ENCODE measurements around the gene MOSMO. TPM values are rescaled to one million over a fixed set of nuclear protein-coding genes. Genes with fewer than 3 reads are reported as not detected.
"Not testable (repeated sequence)": the region's sequence is repeated elsewhere in the genome, so short reads cannot be mapped to it uniquely, and the experiment has no call there.

The MOSMO gene
- total and polyA plus RNA-seq, 4 donors, result 3.9 to 13.6 (median 4.5) TPM

- Histone ChIP-seq H3K27me3 (ENCODE audit: control insufficient read depth in 4 of 4, insufficient read depth in 4 of 4, low read length in 3 of 4) (no peaks in the 10 kb centered on the region), H3K9me3 (ENCODE audit: control insufficient read depth in 4 of 4, low read length in 3 of 4) (no peaks in the 10 kb centered on the region), H3K4me1 (ENCODE audit: control insufficient read depth in 4 of 4, insufficient read depth in 4 of 4, low read length in 3 of 4) (peaks cover 0 to 7% (median 0%) of the 10 kb centered on the region in 4 donors), H3K4me3 (ENCODE audit: low read depth in 1 of 3, low read length in 3 of 3) (no peak overlapping the region), H3K9ac (ENCODE audit: low read depth in 1 of 2, low read length in 2 of 2) (no peak overlapping the region), H3K27ac (ENCODE audit: low read depth in 1 of 2, low read length in 2 of 2) (no peak overlapping the region), H3K36me3 (ENCODE audit: control insufficient read depth in 4 of 4, insufficient read depth in 3 of 4, low read depth in 1 of 4, low read length in 3 of 4) (peaks cover 0 to 3% (median 0%) of the 10 kb centered on the region in 4 donors)
- 77% methylated on average over 2 of the region's 2 CpGs for WGBS
- DNase-seq (ENCODE audit: low spot score), result no peak
- TF ChIP-seq MAX (IDR thresholded peaks at IDR 0.05), result no peak
- no peak for TF ChIP-seq TAF1 (conservative IDR thresholded peaks at IDR 0.05)
- TF ChIP-seq SP1 (IDR thresholded peaks at IDR 0.05), result no peak
- TF ChIP-seq NR2F2 (IDR thresholded peaks at IDR 0.05), result no peak
- TF ChIP-seq EGR1 (IDR thresholded peaks at IDR 0.05; ENCODE audit: low read depth in 2 of 2), result no peak
- no peak for TF ChIP-seq FOXA1 (IDR thresholded peaks at IDR 0.05)
- TF ChIP-seq GABPA (IDR thresholded peaks at IDR 0.05 in 1 of 2, conservative IDR thresholded peaks at IDR 0.05 in 1 of 2), result no peak
- no peak for TF ChIP-seq JUND (IDR thresholded peaks at IDR 0.05)
These were observed 27.2 kb downstream of the MOSMO start for GRCh38 chr16:22035153-22035552.

GRCh38 chr16:22043882-22044281 lies 36.0 kb downstream of the MOSMO start:
- not testable (repeated sequence) for H3K9ac ChIP-seq (ENCODE audit: low read depth in 1 of 2, low read length in 2 of 2); H3K4me1 ChIP-seq (ENCODE audit: control insufficient read depth in 4 of 4, insufficient read depth in 4 of 4, low read length in 3 of 4); H3K27me3 ChIP-seq (ENCODE audit: control insufficient read depth in 4 of 4, insufficient read depth in 4 of 4, low read length in 3 of 4); H3K4me3 ChIP-seq (ENCODE audit: low read depth in 1 of 3, low read length in 3 of 3); H3K36me3 ChIP-seq (ENCODE audit: control insufficient read depth in 4 of 4, insufficient read depth in 3 of 4, low read depth in 1 of 4, low read length in 3 of 4); DNase-seq (ENCODE audit: low spot score); H3K27ac ChIP-seq (ENCODE audit: low read depth in 1 of 2, low read length in 2 of 2); H3K9me3 ChIP-seq (ENCODE audit: control insufficient read depth in 4 of 4, low read length in 3 of 4)
- WGBS, result 96% methylated on average over 3 of the region's 3 CpGs

- not testable (repeated sequence) for H3K27me3 ChIP-seq (ENCODE audit: control insufficient read depth in 4 of 4, insufficient read depth in 4 of 4, low read length in 3 of 4); H3K9ac ChIP-seq (ENCODE audit: low read depth in 1 of 2, low read length in 2 of 2); H3K4me1 ChIP-seq (ENCODE audit: control insufficient read depth in 4 of 4, insufficient read depth in 4 of 4, low read length in 3 of 4); H3K9me3 ChIP-seq (ENCODE audit: control insufficient read depth in 4 of 4, low read length in 3 of 4); H3K27ac ChIP-seq (ENCODE audit: low read depth in 1 of 2, low read length in 2 of 2); DNase-seq (ENCODE audit: low spot score); H3K36me3 ChIP-seq (ENCODE audit: control insufficient read depth in 4 of 4, insufficient read depth in 3 of 4, low read depth in 1 of 4, low read length in 3 of 4); H3K4me3 ChIP-seq (ENCODE audit: low read depth in 1 of 3, low read length in 3 of 3)
- WGBS, result 70% methylated on average over 5 of the region's 5 CpGs
These were observed 38.0 kb downstream of the MOSMO start for GRCh38 chr16:22045888-22046287.

- H3K27ac ChIP-seq (ENCODE audit: low read depth in 1 of 2, low read length in 2 of 2), result no peak overlapping the region
- H3K9me3 ChIP-seq (ENCODE audit: control insufficient read depth in 4 of 4, low read length in 3 of 4), result no peaks in the 10 kb centered on the region
- no peak overlapping the region for H3K9ac ChIP-seq (ENCODE audit: low read depth in 1 of 2, low read length in 2 of 2)
- H3K4me3 ChIP-seq (ENCODE audit: low read depth in 1 of 3, low read length in 3 of 3), result no peak overlapping the region
- TF ChIP-seq HNF4G (IDR thresholded peaks at IDR 0.05) (no peak), RAD21 (IDR thresholded peaks at IDR 0.05) (no peak), HNF4A (conservative IDR thresholded peaks at IDR 0.05) (no peak), RXRA (IDR thresholded peaks at IDR 0.05) (no peak), CTCF (IDR thresholded peaks at IDR 0.05; ENCODE audit: low read depth, low read length, missing input control) (no peak), ATF3 (IDR thresholded peaks at IDR 0.05) (no peak)
- no peaks in the 10 kb centered on the region for H3K27me3 ChIP-seq (ENCODE audit: control insufficient read depth in 4 of 4, insufficient read depth in 4 of 4, low read length in 3 of 4)
- H3K4me1 ChIP-seq (ENCODE audit: control insufficient read depth in 4 of 4, insufficient read depth in 4 of 4, low read length in 3 of 4), result no peaks in the 10 kb centered on the region
- 96% methylated on average over 4 of the region's 4 CpGs for WGBS
- no peaks in the 10 kb centered on the region for H3K36me3 ChIP-seq (ENCODE audit: control insufficient read depth in 4 of 4, insufficient read depth in 3 of 4, low read depth in 1 of 4, low read length in 3 of 4)
- no peak for DNase-seq (ENCODE audit: low spot score)
These were observed 43.1 kb downstream of the MOSMO start for GRCh38 chr16:22050963-22051362.

Measured in liver (tissue), 9 donors.